Measurements from ENCODE around the gene PCDH9.

PCDH9 gene

GRCh38 chr13:67077132-67077531, 153.0 kb downstream of the PCDH9 start:
- no peak for DNase-seq

- no peak for DNase-seq
These were observed 153.8 kb downstream of the PCDH9 start for GRCh38 chr13:67076378-67076777.

GRCh38 chr13:67075239-67075638, 154.9 kb downstream of the PCDH9 start:
- no peak for DNase-seq

- DNase-seq: no peak
These were observed 158.1 kb downstream of the PCDH9 start for GRCh38 chr13:67071918-67072598.

GRCh38 chr13:67070306-67070705, 159.8 kb downstream of the PCDH9 start:
- DNase-seq: no peak

- no peak for DNase-seq
These were observed 160.9 kb downstream of the PCDH9 start for GRCh38 chr13:67069117-67069767.

- DNase-seq: no peak
These were observed 165.2 kb downstream of the PCDH9 start for GRCh38 chr13:67064920-67065319.

- peak; percentile 38 for DNase-seq
These were observed 167.1 kb downstream of the PCDH9 start for GRCh38 chr13:67063036-67063435.

GRCh38 chr13:67062160-67062559, 168.0 kb downstream of the PCDH9 start:
- no peak for DNase-seq

- DNase-seq: no peak
These were observed 168.4 kb downstream of the PCDH9 start for GRCh38 chr13:67061750-67062149.

GRCh38 chr13:67052550-67053490, 177.3 kb downstream of the PCDH9 start:
- no peak for DNase-seq

GRCh38 chr13:67049744-67050143, 180.4 kb downstream of the PCDH9 start:
- DNase-seq: no peak

- no peak for DNase-seq
These were observed 181.3 kb downstream of the PCDH9 start for GRCh38 chr13:67048821-67049150.

GRCh38 chr13:67048084-67048820, 181.9 kb downstream of the PCDH9 start:
- DNase-seq: no peak

GRCh38 chr13:67045357-67045756, 184.8 kb downstream of the PCDH9 start:
- no peak for DNase-seq

GRCh38 chr13:67043901-67044300, 186.2 kb downstream of the PCDH9 start:
- no peak for DNase-seq

GRCh38 chr13:67042556-67042955, 187.6 kb downstream of the PCDH9 start:
- no peak for DNase-seq

GRCh38 chr13:67036699-67037457, 193.3 kb downstream of the PCDH9 start:
- DNase-seq: no peak

GRCh38 chr13:67033170-67033569, 197.0 kb downstream of the PCDH9 start:
- no peak for DNase-seq

- DNase-seq: peak; percentile 76
These were observed 206.8 kb downstream of the PCDH9 start for GRCh38 chr13:67023130-67023876.

- no peak for DNase-seq
These were observed 211.4 kb downstream of the PCDH9 start for GRCh38 chr13:67018775-67019174.

GRCh38 chr13:67017276-67017675, 212.9 kb downstream of the PCDH9 start:
- DNase-seq: no peak
